ENCODE results near the gene SEPSECS.

- TF ChIP-seq CREB5 (CRISPR knock-in tag; IDR thresholded peaks at IDR 0.05; ENCODE audit: low read depth) (no peak), ARNTL (CRISPR knock-in tag; IDR thresholded peaks at IDR 0.05; ENCODE audit: borderline replicate concordance, low read depth) (no peak), ZFP30 (CRISPR knock-in tag; IDR thresholded peaks at IDR 0.05) (no peak), POU6F1 (CRISPR knock-in tag; IDR thresholded peaks at IDR 0.05; ENCODE audit: borderline replicate concordance, low read depth) (no peak), TCF4 (CRISPR knock-in tag; IDR thresholded peaks at IDR 0.05; ENCODE audit: borderline replicate concordance) (no peak), OSR1 (CRISPR knock-in tag; IDR thresholded peaks at IDR 0.05) (no peak)
Observed at GRCh38 chr4:25178838-25179261, 18.6 kb upstream of the SEPSECS start.
